Measurements from ENCODE around the gene RANBP17.

- no peak for TF ChIP-seq CTCF (IDR thresholded peaks at IDR 0.05)
- no peak for TF ChIP-seq POLR2A (IDR thresholded peaks at IDR 0.05)
Observed at GRCh38 chr5:171131497-171131896, 269.7 kb downstream of the RANBP17 start.

Measured in lower leg skin (tissue), 3 donors.